ENCODE results near the gene CPVL. TPM values are rescaled to one million over a fixed set of nuclear protein-coding genes. Genes with fewer than 3 reads are reported as not detected.

CPVL gene
- total RNA-seq, 1 donor from 2014 or later = 22.1 TPM

DNA sequence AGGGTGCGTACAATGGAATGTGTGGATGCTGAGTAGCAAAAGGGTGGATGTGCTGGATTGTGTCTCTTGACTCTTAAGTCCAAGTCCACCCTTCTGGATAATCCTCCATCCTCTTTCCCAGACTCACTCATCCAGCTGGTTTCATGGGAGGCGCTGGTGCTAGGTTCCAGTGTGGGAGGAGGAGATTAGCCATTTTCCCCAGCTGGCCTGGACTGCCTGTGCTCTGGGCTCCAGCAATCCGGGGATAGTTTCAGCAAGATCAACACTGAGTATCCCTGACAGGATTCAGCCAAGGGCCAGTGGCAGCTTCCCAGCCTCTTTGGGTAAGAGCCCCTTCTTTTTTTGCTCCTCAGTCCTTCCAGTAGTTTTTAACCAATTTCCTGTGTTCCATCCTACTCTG lies 166.6 kb downstream of the CPVL start:
- DNase-seq (ENCODE audit: low spot score, unreplicated experiment) = no peak
- Mint-ChIP-seq H3K27me3 (no peaks in the 10 kb centered on the region), H3K27ac (no peak overlapping the region), H3K9me3 (ENCODE audit: low read depth) (no peaks in the 10 kb centered on the region), H3K4me3 (ENCODE audit: low read depth) (no peak overlapping the region), H3K36me3 (ENCODE audit: insufficient read depth) (no peaks in the 10 kb centered on the region), H3K4me1 (ENCODE audit: low read depth) (no peaks in the 10 kb centered on the region)
- TF ChIP-seq, protein P1, sequence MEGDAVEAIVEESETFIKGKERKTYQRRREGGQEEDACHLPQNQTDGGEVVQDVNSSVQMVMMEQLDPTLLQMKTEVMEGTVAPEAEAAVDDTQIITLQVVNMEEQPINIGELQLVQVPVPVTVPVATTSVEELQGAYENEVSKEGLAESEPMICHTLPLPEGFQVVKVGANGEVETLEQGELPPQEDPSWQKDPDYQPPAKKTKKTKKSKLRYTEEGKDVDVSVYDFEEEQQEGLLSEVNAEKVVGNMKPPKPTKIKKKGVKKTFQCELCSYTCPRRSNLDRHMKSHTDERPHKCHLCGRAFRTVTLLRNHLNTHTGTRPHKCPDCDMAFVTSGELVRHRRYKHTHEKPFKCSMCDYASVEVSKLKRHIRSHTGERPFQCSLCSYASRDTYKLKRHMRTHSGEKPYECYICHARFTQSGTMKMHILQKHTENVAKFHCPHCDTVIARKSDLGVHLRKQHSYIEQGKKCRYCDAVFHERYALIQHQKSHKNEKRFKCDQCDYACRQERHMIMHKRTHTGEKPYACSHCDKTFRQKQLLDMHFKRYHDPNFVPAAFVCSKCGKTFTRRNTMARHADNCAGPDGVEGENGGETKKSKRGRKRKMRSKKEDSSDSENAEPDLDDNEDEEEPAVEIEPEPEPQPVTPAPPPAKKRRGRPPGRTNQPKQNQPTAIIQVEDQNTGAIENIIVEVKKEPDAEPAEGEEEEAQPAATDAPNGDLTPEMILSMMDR (IDR thresholded peaks at IDR 0.05; ENCODE audit: unreplicated experiment) = no peak

DNA sequence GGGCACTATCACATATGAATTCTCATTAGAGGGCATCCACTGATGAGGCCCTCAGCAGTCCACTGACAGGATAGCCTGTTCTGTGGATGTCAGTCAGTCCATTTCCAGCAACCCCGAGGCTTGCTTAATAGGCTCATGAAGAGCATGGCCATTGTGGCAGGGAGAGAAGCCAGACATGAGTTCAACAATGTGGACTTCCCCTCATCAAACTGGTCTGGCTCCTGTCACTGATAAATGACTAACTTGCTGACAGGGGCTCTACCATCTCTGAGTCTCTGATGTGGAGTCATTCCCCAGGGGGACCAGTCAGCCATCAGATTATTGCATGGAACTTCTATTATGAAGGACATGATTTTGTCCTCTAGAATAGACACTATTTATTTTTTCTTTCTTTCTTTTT lies 168.5 kb downstream of the CPVL start:
- no peak for DNase-seq (ENCODE audit: low spot score, unreplicated experiment)
- Mint-ChIP-seq H3K36me3 (ENCODE audit: insufficient read depth) (peaks cover 1% of the 10 kb centered on the region), H3K4me1 (ENCODE audit: low read depth) (no peaks in the 10 kb centered on the region), H3K27me3 (no peaks in the 10 kb centered on the region), H3K27ac (no peak overlapping the region), H3K4me3 (ENCODE audit: low read depth) (no peak overlapping the region), H3K9me3 (ENCODE audit: low read depth) (peaks cover 10% of the 10 kb centered on the region)
- TF ChIP-seq, protein P1 (IDR thresholded peaks at IDR 0.05; ENCODE audit: unreplicated experiment) = no peak

DNA sequence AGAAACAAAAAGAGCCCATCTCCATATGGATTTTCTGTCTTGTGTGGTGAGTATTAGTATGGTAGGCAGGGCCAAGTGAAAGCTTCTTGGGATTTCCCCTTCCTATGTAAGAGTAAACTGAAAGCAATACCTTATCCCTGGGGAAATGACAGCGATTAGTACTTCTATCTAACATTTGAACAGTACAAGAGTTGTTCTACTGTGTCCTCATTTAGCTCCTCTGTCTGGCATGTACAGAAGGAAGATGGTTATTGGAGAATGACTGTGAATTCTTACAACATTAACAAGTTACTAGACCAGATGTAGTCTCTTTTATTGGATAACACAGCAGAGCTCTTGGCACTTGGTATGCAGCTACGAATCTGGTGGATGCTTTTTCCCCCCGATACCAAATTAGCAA lies 170.3 kb downstream of the CPVL start:
- no peak overlapping the region for H3K27ac Mint-ChIP-seq
- no peak for DNase-seq (ENCODE audit: low spot score, unreplicated experiment)
- H3K27me3 Mint-ChIP-seq = no peaks in the 10 kb centered on the region
- H3K4me1 Mint-ChIP-seq (ENCODE audit: low read depth) = no peaks in the 10 kb centered on the region
- H3K4me3 Mint-ChIP-seq (ENCODE audit: low read depth) = no peak overlapping the region
- TF ChIP-seq, protein P1 (IDR thresholded peaks at IDR 0.05; ENCODE audit: unreplicated experiment) = no peak
- peaks cover 16% of the 10 kb centered on the region for H3K9me3 Mint-ChIP-seq (ENCODE audit: low read depth)
- peaks cover 1% of the 10 kb centered on the region for H3K36me3 Mint-ChIP-seq (ENCODE audit: insufficient read depth)

DNA sequence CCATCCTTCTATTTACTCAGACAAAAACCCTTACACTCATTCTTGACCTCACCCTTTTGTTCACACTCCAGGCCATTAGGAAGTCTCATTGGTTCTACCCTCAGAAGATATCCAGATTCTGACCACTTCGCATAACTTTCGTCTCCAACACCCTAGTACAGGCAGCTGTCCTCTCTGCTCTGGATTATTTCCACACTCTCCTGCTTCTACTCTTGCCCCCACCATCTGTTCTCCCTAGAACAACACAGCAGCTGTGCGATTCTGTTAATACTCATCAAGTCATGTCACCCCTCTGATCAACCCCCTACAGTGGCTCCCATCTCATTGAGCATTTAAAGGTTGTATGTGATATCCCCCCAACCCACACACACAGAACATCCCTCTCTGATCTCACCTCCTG lies 172.7 kb downstream of the CPVL start:
- no peaks in the 10 kb centered on the region for H3K27me3 Mint-ChIP-seq
- TF ChIP-seq, protein P1 (IDR thresholded peaks at IDR 0.05; ENCODE audit: unreplicated experiment) = no peak
- peaks cover 16% of the 10 kb centered on the region for H3K9me3 Mint-ChIP-seq (ENCODE audit: low read depth)
- DNase-seq (ENCODE audit: low spot score, unreplicated experiment) = no peak
- no peak overlapping the region for H3K4me3 Mint-ChIP-seq (ENCODE audit: low read depth)
- peaks cover 1% of the 10 kb centered on the region for H3K36me3 Mint-ChIP-seq (ENCODE audit: insufficient read depth)
- no peak overlapping the region for H3K27ac Mint-ChIP-seq
- H3K4me1 Mint-ChIP-seq (ENCODE audit: low read depth) = no peaks in the 10 kb centered on the region

DNA sequence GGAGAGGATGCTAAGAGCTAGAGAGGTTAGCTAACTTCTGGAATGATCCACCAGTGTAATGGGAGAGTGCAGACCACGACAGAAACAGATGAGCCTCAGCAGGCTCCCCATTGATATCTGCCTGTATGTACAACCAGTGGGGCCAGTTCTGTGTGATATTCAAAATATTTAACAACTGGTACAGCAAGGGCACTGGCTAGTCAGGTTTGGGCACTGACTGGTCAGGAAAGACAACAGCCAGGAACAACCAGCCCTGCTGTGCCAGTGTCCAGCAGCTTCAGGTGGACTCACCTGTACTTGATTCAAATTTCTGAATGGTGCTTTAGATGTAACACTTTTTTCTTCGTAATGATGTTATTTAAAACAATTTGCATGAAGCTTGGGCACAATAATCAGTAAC lies 182.3 kb downstream of the CPVL start:
- Mint-ChIP-seq H3K4me3 (ENCODE audit: low read depth) (no peak overlapping the region), H3K4me1 (ENCODE audit: low read depth) (no peaks in the 10 kb centered on the region), H3K9me3 (ENCODE audit: low read depth) (no peaks in the 10 kb centered on the region), H3K27me3 (peaks cover 27% of the 10 kb centered on the region), H3K27ac (no peak overlapping the region), H3K36me3 (ENCODE audit: insufficient read depth) (no peaks in the 10 kb centered on the region)
- no peak for DNase-seq (ENCODE audit: low spot score, unreplicated experiment)
- TF ChIP-seq, protein P1 (IDR thresholded peaks at IDR 0.05; ENCODE audit: unreplicated experiment) = no peak

Data from progenitor cell of endocrine pancreas (in vitro differentiated cells).